OCI-LY3 (cell line): ENCODE measurements around the gene MTFR1L.

Experiments used
- H2AFZ ChIP-seq: fragments of 200-600, 300-600 bp; shearing (Covaris generic); 2 replicates; pipeline ENCODE4 v1.6.0; 2014; ENCODE audit warnings: antibody characterized with exemption, low read depth, low read length
- H3K27ac ChIP-seq: fragments of 200-600, 300-600 bp; sonication (generic); 2 replicates; pipeline ENCODE4 v1.5.1; 2014; ENCODE audit warnings: mild to moderate bottlenecking, low read length, moderate library complexity, mixed read lengths
- H3K27me3 ChIP-seq: fragments of 200-600, 300-600 bp; sonication (generic); 2 replicates; pipeline ENCODE4 v1.6.1; 2014; ENCODE audit warnings: low read depth, low read length, mixed read lengths
- H3K36me3 ChIP-seq: fragments of 200-600, 300-600 bp; sonication (generic); replicated peaks from 2 replicates; pipeline ENCODE3; 2014; ENCODE audit warnings: low read depth, low read length, mixed read lengths
- H3K4me1 ChIP-seq: fragments of 300-600, 200-600 bp; sonication (generic); 2 replicates; pipeline ENCODE4 v1.6.1; 2014; ENCODE audit warnings: low read length, mixed read lengths
- H3K4me2 ChIP-seq: fragments of 200-600, 300-600 bp; sonication (generic); 2 replicates; pipeline ENCODE4 v1.6.1; 2014; ENCODE audit warnings: low read length, mixed read lengths
- H3K4me3 ChIP-seq: fragments of 300-600, 200-600 bp; sonication (generic); 2 replicates; pipeline ENCODE4 v1.5.1; 2014; ENCODE audit warnings: antibody characterized with exemption, mild to moderate bottlenecking, low read length, moderate library complexity
- H3K79me2 ChIP-seq: fragments of 300-600, 200-600 bp; shearing (Covaris generic); 2 replicates; pipeline ENCODE4 v1.6.1; 2014; ENCODE audit warnings: mild to moderate bottlenecking, low read length, mixed read lengths
- H3K9ac ChIP-seq: fragments of 300-600, 200-600 bp; shearing (Covaris generic); 2 replicates; pipeline ENCODE4 v1.6.0; 2014; ENCODE audit warnings: mild to moderate bottlenecking, low read length, moderate library complexity
- H3K9me3 ChIP-seq: fragments of 200-600, 300-600 bp; shearing (Covaris generic); 2 replicates; pipeline ENCODE4 v1.6.1; 2014; ENCODE audit warnings: low read length, mixed read lengths; ENCODE audit not compliant: insufficient read depth
- H4K20me1 ChIP-seq: fragments of 200-600, 300-600 bp; sonication (generic); 2 replicates; pipeline ENCODE4 v1.6.1; 2016; ENCODE audit warnings: low read length, mixed read lengths; ENCODE audit not compliant: insufficient read depth
- EZH2phosphoT487 ChIP-seq: fragments of 200-600 bp; shearing (Covaris generic); IDR thresholded peaks from 2 replicates; pipeline ENCODE4 v1.6.1; 2018; ENCODE audit warnings: antibody characterized with exemption, mixed run types, low read depth
- TF ChIP-seq, protein P1 (sequence below): fragments of 200-600, 300-600 bp; sonication (generic); IDR thresholded peaks from 2 replicates; pipeline ENCODE4 v1.5.1; 2014; ENCODE audit warnings: antibody characterized with exemption, low read length, low read depth

MTFR1L gene

DNA sequence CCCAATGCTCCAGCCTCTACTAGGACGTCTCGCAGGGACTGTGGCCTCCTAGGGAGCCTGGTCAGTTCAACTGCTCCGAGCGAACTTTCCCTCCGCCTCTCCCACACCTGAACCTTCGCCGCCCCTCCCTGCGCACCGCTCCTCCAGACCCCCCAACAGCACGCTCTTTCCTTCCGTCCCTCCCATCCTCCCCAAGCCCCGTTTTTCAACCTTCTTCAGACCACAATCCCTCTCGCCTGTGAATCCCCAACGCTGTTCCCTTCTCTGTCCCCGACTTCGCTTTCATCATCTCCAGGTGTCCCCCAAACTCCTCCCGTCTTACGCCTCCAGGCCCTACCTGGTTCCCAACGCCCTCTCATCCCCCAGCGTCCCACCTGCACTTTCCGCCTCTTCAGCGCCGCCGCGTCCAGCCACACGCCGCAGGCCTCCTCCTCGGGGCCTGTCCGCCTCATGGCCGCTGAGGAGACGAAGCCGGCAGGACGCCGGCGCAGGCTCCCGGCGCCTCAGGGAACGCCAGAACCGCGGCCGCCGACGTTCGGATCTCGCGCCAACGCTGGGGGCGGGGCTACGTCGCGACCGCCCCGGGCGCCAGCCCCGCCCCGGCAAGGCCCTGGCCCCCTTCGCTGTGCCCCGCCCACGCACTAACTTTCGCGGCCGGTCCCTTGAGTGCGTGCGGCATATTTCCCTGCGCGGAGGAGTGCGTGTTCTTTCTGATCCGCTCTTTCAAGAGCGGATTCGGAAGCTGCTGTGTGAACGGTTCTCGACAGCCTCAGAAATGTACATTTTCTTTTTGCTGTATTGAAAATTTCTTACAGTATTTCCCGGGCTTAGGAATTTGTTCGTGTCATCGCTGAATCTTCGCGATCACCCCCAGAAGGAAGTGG is 39.4 kb downstream of the MTFR1L start, which contains the start of gene AUNIP:
Gene AUNIP, minus strand, starts transcription at position 552 of the 884 bp plus-strand sequence. Its CDS starts 100 bp downstream, at position 452.
- H3K79me2 ChIP-seq, result peaks cover 27% of the 10 kb centered on the region
- H3K4me2 ChIP-seq, result peak within 1 kb of the TSS; percentile 83
- peak within 1 kb of the TSS; percentile 95 for H3K4me3 ChIP-seq
- H3K9me3 ChIP-seq, result no peaks in the 10 kb centered on the region
- H2AFZ ChIP-seq, result peak within 1 kb of the TSS; percentile 69
- 0 out of 2 replicates have a peak, but pooled peaks cover 4% of the 10 kb centered on the region for H3K4me1 ChIP-seq
- H3K27ac ChIP-seq, result peak within 1 kb of the TSS; percentile 48
- no peaks in the 10 kb centered on the region for H3K27me3 ChIP-seq
- no peak for TF ChIP-seq EZH2phosphoT487
- TF ChIP-seq, protein P1, sequence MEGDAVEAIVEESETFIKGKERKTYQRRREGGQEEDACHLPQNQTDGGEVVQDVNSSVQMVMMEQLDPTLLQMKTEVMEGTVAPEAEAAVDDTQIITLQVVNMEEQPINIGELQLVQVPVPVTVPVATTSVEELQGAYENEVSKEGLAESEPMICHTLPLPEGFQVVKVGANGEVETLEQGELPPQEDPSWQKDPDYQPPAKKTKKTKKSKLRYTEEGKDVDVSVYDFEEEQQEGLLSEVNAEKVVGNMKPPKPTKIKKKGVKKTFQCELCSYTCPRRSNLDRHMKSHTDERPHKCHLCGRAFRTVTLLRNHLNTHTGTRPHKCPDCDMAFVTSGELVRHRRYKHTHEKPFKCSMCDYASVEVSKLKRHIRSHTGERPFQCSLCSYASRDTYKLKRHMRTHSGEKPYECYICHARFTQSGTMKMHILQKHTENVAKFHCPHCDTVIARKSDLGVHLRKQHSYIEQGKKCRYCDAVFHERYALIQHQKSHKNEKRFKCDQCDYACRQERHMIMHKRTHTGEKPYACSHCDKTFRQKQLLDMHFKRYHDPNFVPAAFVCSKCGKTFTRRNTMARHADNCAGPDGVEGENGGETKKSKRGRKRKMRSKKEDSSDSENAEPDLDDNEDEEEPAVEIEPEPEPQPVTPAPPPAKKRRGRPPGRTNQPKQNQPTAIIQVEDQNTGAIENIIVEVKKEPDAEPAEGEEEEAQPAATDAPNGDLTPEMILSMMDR, result no peak
- no peaks in the 10 kb centered on the region for H3K36me3 ChIP-seq
- no peaks in the 10 kb centered on the region for H4K20me1 ChIP-seq
- peak within 1 kb of the TSS; percentile 75 for H3K9ac ChIP-seq

DNA sequence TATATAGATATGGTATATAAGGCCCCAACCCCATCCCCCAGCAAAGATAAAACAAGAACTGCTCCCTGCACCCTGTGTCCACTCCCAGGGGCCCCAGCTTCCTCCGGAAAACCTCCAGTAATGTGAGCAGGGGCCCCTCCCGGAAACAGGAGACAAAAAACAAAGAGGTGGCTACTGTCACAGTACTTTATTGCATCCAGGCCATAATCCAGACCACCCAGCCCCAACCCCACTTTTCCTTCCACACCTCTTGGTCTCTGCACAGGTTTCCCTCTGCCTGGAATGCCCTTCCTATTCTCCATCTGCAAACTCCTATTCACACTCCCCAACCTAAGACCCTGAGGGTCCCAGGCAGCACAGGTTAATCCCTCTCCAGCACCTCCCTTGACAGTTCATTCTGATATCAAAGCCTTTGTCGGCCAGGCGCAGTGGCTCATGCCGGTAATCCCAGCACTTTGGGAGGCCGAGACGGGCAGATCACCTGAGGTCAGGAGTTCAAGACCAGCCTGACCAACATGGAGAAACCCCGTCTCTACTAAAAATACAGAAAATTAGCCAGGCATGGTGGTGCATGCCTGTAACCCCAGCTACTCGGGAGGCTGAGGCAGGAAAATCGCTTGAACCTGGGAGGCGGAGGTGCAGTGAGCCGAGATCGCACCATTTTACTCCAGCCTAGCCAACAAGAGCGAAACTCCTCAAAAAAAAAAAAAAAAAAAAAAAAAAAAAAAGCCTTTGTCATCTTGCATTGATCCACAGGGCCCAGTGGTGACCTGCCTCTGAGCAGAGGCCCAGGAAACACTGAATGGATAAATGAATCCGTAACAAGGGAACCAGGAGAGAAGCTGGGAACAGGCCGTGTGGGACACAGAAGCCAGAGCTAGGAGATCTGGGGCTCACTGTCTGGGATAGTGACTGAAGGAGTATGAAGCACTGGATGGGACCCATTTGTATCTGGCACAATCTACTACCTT is 41.8 kb downstream of the MTFR1L start:
- H3K27me3 ChIP-seq, result no peaks in the 10 kb centered on the region
- no peaks in the 10 kb centered on the region for H3K9me3 ChIP-seq
- H3K79me2 ChIP-seq, result peaks cover 18% of the 10 kb centered on the region
- H3K36me3 ChIP-seq, result no peaks in the 10 kb centered on the region
- H4K20me1 ChIP-seq, result no peaks in the 10 kb centered on the region
- no peak overlapping the region for H3K4me3 ChIP-seq
- TF ChIP-seq, protein P1, result no peak
- TF ChIP-seq EZH2phosphoT487, result no peak
- no peak overlapping the region for H3K4me2 ChIP-seq
- no peak overlapping the region for H3K27ac ChIP-seq
- H3K9ac ChIP-seq, result no peak overlapping the region
- H2AFZ ChIP-seq, result no peak overlapping the region
- H3K4me1 ChIP-seq, result 0 out of 2 replicates have a peak, but pooled peaks cover 4% of the 10 kb centered on the region

DNA sequence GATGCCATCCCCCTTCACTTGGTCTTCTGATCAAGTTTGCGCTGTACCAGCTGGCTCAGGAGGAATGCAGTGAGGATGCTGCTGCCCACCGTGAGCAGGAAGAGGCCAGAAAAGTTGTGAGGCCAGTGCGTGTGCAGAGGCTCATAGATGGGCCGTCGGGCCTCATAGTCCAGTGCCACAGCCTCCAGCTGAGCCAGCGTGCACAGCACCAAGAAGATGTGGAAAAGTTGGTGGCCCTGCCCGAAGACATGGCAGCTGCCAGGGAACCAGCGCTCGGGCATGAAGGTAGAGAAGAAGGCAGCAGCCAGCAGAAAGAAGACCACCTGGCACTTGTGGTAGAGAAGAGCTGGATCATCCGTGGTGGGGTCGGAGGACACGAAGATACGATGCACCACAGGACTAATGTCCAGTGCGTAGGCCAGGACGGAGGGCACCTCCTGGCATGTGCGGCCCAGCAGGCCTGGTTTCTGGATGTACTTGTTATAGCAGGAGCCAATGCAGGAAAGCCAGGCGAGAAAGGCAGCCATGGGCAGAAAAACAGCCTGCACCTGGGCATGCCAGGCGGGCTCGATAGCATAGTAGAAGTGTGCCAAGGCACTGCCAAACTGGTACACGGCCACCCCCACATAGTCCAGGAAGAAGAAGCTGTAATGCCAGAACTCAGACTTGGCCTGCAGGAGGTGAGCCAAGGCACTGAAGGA is 43.2 kb downstream of the MTFR1L start:
- peaks cover 11% of the 10 kb centered on the region for H3K79me2 ChIP-seq
- no peaks in the 10 kb centered on the region for H3K9me3 ChIP-seq
- H3K4me2 ChIP-seq, result no peak overlapping the region
- H3K9ac ChIP-seq, result no peak overlapping the region
- no peak overlapping the region for H3K4me3 ChIP-seq
- no peaks in the 10 kb centered on the region for H3K27me3 ChIP-seq
- no peaks in the 10 kb centered on the region for H4K20me1 ChIP-seq
- no peak overlapping the region for H3K27ac ChIP-seq
- H2AFZ ChIP-seq, result no peak overlapping the region
- H3K36me3 ChIP-seq, result no peaks in the 10 kb centered on the region
- H3K4me1 ChIP-seq, result 0 out of 2 replicates have a peak, but pooled peaks cover 4% of the 10 kb centered on the region
- TF ChIP-seq EZH2phosphoT487, result no peak
- TF ChIP-seq, protein P1, result no peak
